Forelimb muscle (tissue), 1 donor: ENCODE measurements around the gene FKRP. TPM values are rescaled to one million over a fixed set of nuclear protein-coding genes. Genes with fewer than 3 reads are reported as not detected.
"Not testable (repeated sequence)": the region's sequence is repeated elsewhere in the genome, so short reads cannot be mapped to it uniquely, and the experiment has no call there.

Experiments
- DNase-seq: peaks from one replicate; pipeline ENCODE4 v3.0.0-alpha.2; 2013; ENCODE audit warnings: low read depth
- polyA plus RNA-seq: library from polyadenylated mRNA; unstranded; fragments of 120-200 nt; gene quantifications from one replicate; pipeline ENCODE4 v1.2.1, GENCODE V29; 2013; ENCODE audit not compliant: insufficient read length

Gene FKRP
- polyA plus RNA-seq, 1 donor = 19.0 TPM

GRCh38 chr19:46785054-46785979 is 39.5 kb downstream of the FKRP start:
- no peak for DNase-seq

- DNase-seq = no peak
These were observed 40.1 kb downstream of the FKRP start for GRCh38 chr19:46785980-46786235.

GRCh38 chr19:46786236-46787039 is 40.6 kb downstream of the FKRP start:
- DNase-seq = peak; percentile 71

- no peak for DNase-seq
These were observed 41.1 kb downstream of the FKRP start for GRCh38 chr19:46787040-46787330.

DNA sequence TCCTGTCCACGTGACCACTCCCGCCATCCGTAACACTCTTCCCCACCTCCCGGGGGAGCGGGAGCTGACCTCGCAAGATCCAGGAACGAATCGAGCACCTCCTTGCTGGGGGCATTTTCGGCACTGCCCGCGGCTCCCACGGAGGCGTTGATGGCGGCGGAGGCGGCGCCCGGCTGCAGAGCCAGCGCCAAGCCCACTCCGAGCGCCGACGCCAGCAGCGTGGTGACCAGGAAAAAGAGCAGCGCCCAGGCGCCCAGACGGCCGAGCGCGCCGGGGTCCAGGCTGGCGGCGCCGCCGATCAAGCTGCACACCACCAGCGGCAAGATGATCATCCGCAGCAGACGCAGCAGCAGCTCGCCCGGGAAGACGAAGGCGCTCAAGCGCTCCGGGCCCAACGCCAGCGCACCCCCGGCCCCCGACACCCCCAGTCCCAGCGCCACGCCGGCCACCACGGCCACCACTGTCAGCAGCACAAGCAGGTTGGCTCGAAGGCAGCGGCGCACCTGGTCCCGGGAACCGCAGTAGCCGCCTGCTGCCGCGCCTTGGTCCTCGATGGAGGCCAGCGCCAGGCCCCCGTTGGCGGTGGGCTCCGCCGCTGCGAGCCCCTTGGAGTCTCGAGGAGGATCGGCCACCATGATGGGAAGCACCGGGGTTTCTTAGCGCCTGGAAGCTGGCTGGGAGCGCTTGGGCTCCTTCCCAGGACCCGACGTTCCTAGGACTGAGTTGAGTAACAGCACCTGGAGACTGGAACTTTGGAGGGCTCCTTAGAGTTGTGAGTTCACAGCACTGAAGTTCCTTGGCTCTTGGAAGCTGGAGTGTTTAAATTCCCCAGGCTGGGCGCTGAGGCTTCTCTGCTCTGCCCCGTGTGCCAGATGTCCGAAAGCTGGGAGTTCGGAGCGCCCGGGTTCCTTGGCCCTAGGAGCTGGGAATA is 41.7 kb downstream of the FKRP start:
- no peak for DNase-seq

DNA sequence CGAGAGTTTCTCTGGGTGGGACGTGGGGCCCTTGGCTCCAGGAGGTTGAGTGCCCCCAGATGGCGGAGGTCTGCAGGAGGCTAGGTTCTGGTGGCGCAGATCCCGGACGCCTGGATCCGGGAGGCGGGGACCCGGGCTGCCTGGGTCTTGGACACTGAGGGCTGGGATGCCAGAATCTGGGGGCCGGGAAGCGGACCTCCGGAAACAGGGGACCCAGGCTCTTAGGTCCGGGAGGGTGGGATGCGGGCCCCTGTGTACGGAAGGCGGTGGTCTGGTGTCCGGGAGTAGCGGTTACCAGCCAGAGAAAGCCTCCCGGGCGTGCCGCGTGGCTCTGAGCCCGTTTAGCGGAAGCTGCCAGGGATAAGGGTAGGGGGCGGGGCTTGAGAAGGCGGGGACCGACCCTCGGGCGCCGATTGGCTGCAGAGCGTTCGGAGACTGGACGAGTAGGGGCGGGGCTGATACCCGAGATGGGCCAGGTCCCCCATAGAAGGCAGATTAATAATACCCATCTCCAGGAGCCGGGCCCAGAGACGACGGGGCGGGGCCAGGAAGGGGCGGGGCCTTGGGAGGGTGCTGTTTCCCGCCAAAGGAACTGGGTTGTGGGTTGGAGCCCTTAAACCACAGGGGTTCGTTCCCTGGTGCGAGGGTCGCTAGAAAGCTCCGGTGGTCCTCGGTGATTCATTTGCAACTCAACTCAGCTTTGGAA is 42.6 kb downstream of the FKRP start, which contains the start of gene SLC1A5:
Gene SLC1A5, minus strand, starts transcription at position 333 of the 706 bp plus-strand sequence. CDS start 629 bp downstream, outside the sequence.
- DNase-seq = no peak

DNA sequence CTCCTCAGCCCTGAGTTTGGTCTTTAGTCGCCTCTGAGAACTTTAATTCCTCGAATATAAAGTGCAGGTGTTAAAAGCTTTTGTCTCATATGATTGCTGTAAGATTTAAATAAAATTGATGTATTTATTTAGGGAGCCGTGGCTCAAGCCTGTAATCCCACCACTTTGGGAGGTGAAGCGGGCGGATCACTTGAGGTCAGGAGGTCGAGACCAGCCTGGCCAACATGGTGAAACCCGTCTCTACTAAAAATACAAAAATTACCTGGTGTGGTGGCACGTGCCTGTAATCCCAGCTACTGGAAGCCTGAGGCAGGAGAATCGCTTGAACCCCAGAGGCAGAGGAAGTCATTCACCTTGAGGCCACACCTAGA is 43.1 kb downstream of the FKRP start:
- no peak for DNase-seq

DNA sequence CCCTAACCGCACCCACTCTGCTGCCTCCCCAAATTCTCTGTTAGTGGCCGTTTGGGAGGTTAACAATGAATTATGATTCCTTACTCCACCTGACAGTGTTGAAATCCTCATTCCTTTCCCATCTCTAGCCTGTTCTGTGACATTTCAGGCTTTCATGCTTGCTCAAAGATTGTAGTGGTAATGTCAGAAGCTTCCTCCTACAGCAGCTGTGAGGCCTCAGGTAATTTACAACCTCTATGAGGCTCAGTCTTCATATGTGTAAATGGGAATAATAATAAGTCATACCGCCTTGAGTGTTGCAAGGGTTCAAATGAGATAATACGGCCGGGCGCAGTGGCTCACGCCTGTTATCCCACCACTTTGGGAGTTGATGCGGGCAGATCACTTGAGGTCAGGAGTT is 43.5 kb downstream of the FKRP start:
- no peak for DNase-seq

GRCh38 chr19:46791944-46792343 is 46.1 kb downstream of the FKRP start:
- DNase-seq = no peak

- no peak for DNase-seq
These were observed 52.0 kb downstream of the FKRP start for GRCh38 chr19:46797881-46798280.

GRCh38 chr19:46798713-46799112 is 52.9 kb downstream of the FKRP start:
- DNase-seq = no peak

DNA sequence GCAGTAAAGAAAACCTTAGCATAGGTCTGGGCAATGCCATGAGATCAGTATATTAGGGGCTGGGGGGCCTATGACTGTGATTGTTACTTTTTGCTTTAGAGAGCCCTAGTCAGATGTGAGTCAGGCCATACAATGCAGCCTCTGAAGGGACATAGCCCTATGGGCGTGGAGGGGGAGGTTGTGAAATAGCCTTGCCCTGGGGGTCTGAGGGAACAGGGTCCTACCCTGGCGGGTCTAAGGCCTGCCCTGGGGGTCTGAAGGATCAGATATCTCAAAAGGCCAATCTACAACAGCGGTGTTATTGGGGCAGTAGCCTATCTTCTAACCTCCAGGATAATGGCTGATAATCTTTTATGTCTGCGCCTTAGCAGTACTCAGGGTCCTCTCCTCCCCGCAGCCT is 56.3 kb downstream of the FKRP start:
- no peak for DNase-seq

GRCh38 chr19:46803555-46803954 is 57.7 kb downstream of the FKRP start:
- no peak for DNase-seq

GRCh38 chr19:46804432-46804831 is 58.6 kb downstream of the FKRP start:
- not testable (repeated sequence) for DNase-seq

- DNase-seq = no peak
These were observed 60.8 kb downstream of the FKRP start for GRCh38 chr19:46806656-46807055.

Other genes with a start within 250 kb of the FKRP start
- gene CALM3, start 144.7 kb upstream of the FKRP start, polyA plus RNA-seq = 185 TPM
- gene PTGIR, start 121.0 kb upstream of the FKRP start, polyA plus RNA-seq = 3.5 TPM
- gene GNG8, start 109.9 kb upstream of the FKRP start, polyA plus RNA-seq = 0.97 TPM
- gene DACT3, start 84.9 kb upstream of the FKRP start, polyA plus RNA-seq = 15.2 TPM
- 20.7 TPM for gene PRKD2, start 28.9 kb upstream of the FKRP start, polyA plus RNA-seq
- gene STRN4, start 393 bp downstream of the FKRP start, polyA plus RNA-seq = 46.7 TPM
- 20.6 TPM for gene SLC1A5, start 42.5 kb downstream of the FKRP start, polyA plus RNA-seq
- 53.2 TPM for gene AP2S1, start 104.8 kb downstream of the FKRP start, polyA plus RNA-seq
- gene ARHGAP35, start 114.9 kb downstream of the FKRP start, polyA plus RNA-seq = 36.5 TPM